HG03460 (cell line): ENCODE results near the gene SORBS1.

Experiments
- ATAC-seq: cut with Tn5 transposase; IDR thresholded peaks from one replicate; pipeline ENCODE4 v1.9.1; 2021; ENCODE audit not compliant: unreplicated experiment

Gene SORBS1

GRCh38 chr10:95542330-95542729 lies 18.8 kb downstream of the SORBS1 start:
- ATAC-seq, result no peak

- no peak for ATAC-seq
Observed at GRCh38 chr10:95540514-95541052, 20.6 kb downstream of the SORBS1 start.

GRCh38 chr10:95539560-95540284 lies 21.4 kb downstream of the SORBS1 start:
- ATAC-seq, result no peak

- no peak for ATAC-seq
Observed at GRCh38 chr10:95538412-95538811, 22.8 kb downstream of the SORBS1 start.

- no peak for ATAC-seq
Observed at GRCh38 chr10:95537542-95537927, 23.6 kb downstream of the SORBS1 start.

GRCh38 chr10:95536894-95537541 lies 24.2 kb downstream of the SORBS1 start:
- ATAC-seq, result no peak

GRCh38 chr10:95536017-95536416 lies 25.2 kb downstream of the SORBS1 start:
- ATAC-seq, result no peak

- no peak for ATAC-seq
Observed at GRCh38 chr10:95535526-95535925, 25.6 kb downstream of the SORBS1 start.

GRCh38 chr10:95533590-95533989 lies 27.6 kb downstream of the SORBS1 start:
- ATAC-seq, result no peak

GRCh38 chr10:95532536-95532935 lies 28.6 kb downstream of the SORBS1 start:
- ATAC-seq, result no peak

GRCh38 chr10:95531994-95532399 lies 29.2 kb downstream of the SORBS1 start:
- ATAC-seq, result no peak

GRCh38 chr10:95531058-95531809 lies 29.9 kb downstream of the SORBS1 start:
- ATAC-seq, result no peak

- ATAC-seq, result no peak
Observed at GRCh38 chr10:95530561-95530960, 30.6 kb downstream of the SORBS1 start.

- ATAC-seq, result no peak
Observed at GRCh38 chr10:95530029-95530428, 31.1 kb downstream of the SORBS1 start.

GRCh38 chr10:95526044-95526443 lies 35.1 kb downstream of the SORBS1 start:
- no peak for ATAC-seq

GRCh38 chr10:95525033-95525418 lies 36.1 kb downstream of the SORBS1 start:
- ATAC-seq, result no peak

GRCh38 chr10:95524358-95525032 lies 36.7 kb downstream of the SORBS1 start:
- no peak for ATAC-seq

GRCh38 chr10:95522117-95522516 lies 39.1 kb downstream of the SORBS1 start:
- no peak for ATAC-seq

- ATAC-seq, result no peak
Observed at GRCh38 chr10:95520617-95521016, 40.6 kb downstream of the SORBS1 start.

GRCh38 chr10:95518455-95519452 lies 42.4 kb downstream of the SORBS1 start:
- ATAC-seq, result no peak
